Myometrial cell (primary cell): ENCODE measurements around the gene PIAS4. TPM values are rescaled to one million over a fixed set of nuclear protein-coding genes. Genes with fewer than 3 reads are reported as not detected.

ENCODE experiments used
- total RNA-seq: library from RNA; depleted of rRNA; stranded (reverse); fragments of >200 nt; gene quantifications from 2 replicates; pipeline ENCODE4 v1.2.3, GENCODE V29; 2015

PIAS4 gene, protein sequence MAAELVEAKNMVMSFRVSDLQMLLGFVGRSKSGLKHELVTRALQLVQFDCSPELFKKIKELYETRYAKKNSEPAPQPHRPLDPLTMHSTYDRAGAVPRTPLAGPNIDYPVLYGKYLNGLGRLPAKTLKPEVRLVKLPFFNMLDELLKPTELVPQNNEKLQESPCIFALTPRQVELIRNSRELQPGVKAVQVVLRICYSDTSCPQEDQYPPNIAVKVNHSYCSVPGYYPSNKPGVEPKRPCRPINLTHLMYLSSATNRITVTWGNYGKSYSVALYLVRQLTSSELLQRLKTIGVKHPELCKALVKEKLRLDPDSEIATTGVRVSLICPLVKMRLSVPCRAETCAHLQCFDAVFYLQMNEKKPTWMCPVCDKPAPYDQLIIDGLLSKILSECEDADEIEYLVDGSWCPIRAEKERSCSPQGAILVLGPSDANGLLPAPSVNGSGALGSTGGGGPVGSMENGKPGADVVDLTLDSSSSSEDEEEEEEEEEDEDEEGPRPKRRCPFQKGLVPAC
- 24.8 and 26.5 TPM in 2 replicates for total RNA-seq

DNA sequence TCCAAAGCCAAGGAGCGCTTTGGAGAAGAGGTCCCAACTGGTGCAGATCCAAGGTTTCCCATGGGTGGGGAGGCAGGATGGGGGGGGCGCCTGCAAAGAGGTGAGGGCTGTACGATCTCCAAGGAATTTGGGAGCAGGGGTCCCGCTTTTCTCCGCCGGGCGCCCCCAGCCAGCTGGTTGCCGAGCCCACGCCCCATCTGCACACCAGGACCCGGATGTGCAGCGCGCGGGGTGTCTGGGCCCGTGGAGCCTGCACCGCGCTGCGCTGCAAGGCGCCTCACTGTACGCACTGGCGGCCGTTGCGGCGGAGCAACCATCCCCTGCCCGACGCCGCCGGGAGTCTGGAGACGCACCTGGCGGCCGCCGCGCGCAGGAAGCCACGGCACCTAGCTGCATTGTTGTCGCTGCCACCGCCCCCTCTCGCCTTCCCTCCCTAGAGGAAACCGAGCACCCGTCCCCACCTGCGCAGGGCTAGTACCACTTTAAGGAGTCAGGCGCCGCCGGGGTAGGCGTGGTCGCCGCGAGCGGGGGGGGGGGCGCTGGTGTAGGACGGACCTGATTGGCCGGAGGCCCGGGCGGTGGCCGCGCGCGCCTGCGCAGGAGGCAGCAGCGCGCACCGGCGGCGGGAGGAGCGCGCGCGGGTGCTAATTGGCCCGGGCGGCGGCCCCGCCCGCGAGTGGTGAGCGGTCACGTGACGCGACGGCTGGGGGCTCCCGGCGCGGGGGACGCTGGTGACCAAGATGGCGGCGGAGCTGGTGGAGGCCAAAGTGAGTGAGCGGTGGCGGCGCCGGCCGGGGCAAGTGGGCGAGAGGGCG lies at the start of gene PIAS4:
Gene PIAS4 (plus strand): TSS at position 716 of the 815 bp plus-strand sequence. CDS start 25 bp downstream, at position 741.

DNA sequence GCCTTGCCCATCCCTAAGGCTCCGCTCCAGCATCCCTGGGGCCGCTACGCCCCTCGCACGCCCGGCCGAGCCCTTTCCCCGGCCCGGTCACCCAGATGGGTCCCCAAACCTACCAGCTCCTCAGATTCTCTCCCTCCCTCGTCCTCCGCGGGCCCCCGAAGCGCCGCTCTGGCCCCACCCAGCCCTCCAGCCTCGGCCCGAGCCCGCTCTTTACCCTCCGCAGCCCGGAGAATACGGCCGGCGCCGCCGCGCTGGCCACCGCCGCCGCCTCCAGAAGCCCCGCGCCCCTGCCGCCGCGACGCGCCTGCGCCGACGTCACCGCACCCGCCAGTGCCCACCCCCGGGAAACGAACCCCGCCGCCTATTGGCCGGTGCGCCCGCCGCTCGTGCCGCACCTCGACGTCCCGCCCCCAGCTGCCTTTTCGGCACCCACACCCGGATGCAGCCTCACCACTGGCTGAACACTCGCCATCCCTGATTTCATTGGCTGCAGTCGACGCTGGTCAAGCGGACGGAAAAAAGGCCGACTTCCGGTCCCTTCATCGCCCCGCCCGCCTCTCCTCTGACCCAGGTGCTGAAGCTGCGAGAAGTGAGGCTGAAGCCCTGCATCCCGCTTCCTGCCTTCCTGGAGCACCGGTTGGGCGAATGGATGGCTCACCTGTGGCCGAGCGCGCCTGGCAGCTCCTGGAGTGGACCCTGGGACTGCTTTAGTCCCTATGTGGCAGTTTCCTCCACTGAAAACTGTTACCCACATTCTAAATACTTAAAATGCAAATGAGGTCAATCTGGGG lies 36.5 kb upstream of the PIAS4 start, which contains the start of gene DAPK3:
Gene DAPK3 (minus strand): TSS at position 292 of the 791 bp plus-strand sequence. CDS start 1,364 bp downstream, outside the sequence.

DNA sequence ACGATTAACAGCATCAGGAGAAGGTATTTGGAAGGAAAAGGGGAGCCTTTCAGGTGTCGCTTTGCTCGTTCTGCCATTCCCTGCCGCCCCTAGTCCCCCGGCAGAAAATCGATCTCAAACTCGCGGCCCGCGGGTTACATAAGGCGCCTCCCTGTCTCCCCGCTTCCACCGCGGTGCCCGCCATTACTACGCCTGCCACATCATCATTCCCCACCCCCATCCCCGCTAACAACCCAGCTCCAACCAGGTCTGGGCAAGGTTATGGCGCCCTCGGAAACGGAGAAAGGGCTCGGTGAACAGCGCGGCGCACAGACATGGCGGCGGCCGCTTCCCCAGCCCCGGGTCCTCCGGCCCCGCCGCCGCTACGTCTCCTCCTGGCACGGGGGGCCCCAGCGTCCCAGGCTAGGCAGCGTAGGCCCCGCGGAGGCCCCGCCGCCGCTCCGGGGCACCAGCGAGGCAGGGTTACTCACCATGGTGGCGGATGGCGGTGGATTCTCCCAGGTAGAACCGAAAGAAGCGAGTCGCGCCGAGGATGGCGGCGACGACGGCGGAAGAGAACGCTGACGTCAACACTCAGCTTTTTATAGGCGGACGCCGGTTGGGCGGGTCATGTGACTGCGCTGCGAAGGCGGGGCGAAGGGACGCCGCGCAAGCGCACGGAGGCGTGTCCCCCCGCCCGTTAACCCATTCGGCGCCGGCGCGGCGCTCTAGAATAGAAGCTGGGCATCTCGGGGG lies 22.5 kb upstream of the PIAS4 start, which contains the start of gene EEF2:
Gene EEF2 (minus strand): TSS at position 556 of the 735 bp plus-strand sequence. CDS start 83 bp downstream, at position 473.

DNA sequence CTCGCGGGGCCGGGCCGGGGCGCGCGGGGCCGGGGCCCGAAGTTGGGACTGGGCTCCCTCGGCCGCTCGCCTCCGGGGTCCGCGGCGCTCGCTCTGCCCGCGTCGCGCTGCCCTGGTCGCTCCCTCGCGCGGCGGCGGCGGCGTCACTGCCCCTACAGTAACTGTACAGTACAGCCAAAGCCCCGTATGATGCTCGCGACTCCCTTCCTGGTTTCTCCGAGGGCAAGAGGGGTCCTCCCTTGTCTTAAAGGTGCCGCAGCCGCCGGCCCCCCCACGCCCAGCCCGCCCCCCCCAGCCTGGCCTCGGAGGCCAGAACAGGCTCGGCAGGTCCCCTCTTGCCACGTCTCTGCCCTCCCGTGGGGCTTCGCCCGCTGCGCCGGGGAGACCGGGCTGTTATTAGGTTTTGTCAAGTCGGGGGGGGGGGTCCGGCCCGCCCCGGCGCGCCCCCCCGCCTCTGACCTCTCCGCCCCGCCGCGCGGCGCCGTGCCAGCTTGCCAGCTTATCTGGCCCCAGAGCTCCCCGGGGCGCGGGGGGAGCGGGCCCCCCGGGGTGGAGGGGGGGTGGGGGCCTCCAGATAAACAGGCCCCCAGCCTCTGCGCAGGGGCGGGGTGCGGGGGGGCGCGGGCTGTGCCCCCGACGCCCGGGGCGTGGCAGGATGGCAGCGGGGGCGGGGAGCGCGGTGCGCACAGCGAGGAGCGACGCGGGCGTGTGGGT lies 59.3 kb downstream of the PIAS4 start, which contains the start of gene ZBTB7A:
Gene ZBTB7A (minus strand): TSS at position 218 of the 714 bp plus-strand sequence. CDS start 11,667 bp downstream, outside the sequence.

Other genes with a start within 250 kb of the PIAS4 start
- 20.8 and 27.5 TPM in 2 replicates for gene APBA3, start 246.0 kb upstream of the PIAS4 start, total RNA-seq
- gene MRPL54, start 245.1 kb upstream of the PIAS4 start, total RNA-seq = 82.9 and 117 TPM in 2 replicates
- gene RAX2, start 235.5 kb upstream of the PIAS4 start, total RNA-seq = not detected in 2 replicates
- not detected in 2 replicates for gene MATK, start 221.4 kb upstream of the PIAS4 start, total RNA-seq
- gene ZFR2, start 138.7 kb upstream of the PIAS4 start, total RNA-seq = not detected in 2 replicates
- gene ATCAY, start 127.1 kb upstream of the PIAS4 start, total RNA-seq = 0.58 and 1.2 TPM in 2 replicates
- not detected in 2 replicates for gene NMRK2, start 74.7 kb upstream of the PIAS4 start, total RNA-seq
- gene DAPK3, start 36.6 kb upstream of the PIAS4 start, total RNA-seq = 108 and 111 TPM in 2 replicates
- 3,099 and 3,249 TPM in 2 replicates for gene EEF2, start 22.3 kb upstream of the PIAS4 start, total RNA-seq
- gene ZBTB7A, start 59.2 kb downstream of the PIAS4 start, total RNA-seq = 30.6 and 31.0 TPM in 2 replicates
- gene MAP2K2, start 116.4 kb downstream of the PIAS4 start, total RNA-seq = 181 and 214 TPM in 2 replicates
- not detected in 2 replicates for gene CREB3L3, start 145.9 kb downstream of the PIAS4 start, total RNA-seq
- 25.3 and 38.1 TPM in 2 replicates for gene SIRT6, start 174.8 kb downstream of the PIAS4 start, total RNA-seq
- gene ANKRD24, start 175.0 kb downstream of the PIAS4 start, total RNA-seq = 0.18 and 0.58 TPM in 2 replicates
- 0.35 TPM in 1 of 2 replicates, not detected in the other for gene EBI3, start 221.8 kb downstream of the PIAS4 start, total RNA-seq
- gene YJU2, start 239.3 kb downstream of the PIAS4 start, total RNA-seq = 15.6 and 17.2 TPM in 2 replicates